Suprapubic skin (tissue), 4 donors: Measurements from ENCODE around the gene BANP.

Experiments
- EP300 ChIP-seq: sonication (generic); formaldehyde crosslinking; IDR thresholded peaks from one replicate; pipeline ENCODE4 v1.6.1; 2017; ENCODE audit warnings: antibody characterized with exemption
- POLR2A ChIP-seq, 2 donors: fragments of 450-650 bp; IDR thresholded peaks; one replicate each; pipeline ENCODE4 v1.6.1; 2017; ENCODE audit warnings: antibody characterized with exemption in 2 of 2, mild to moderate bottlenecking in 2 of 2, moderate library complexity in 2 of 2
- POLR2AphosphoS5 ChIP-seq, 3 donors: sonication (generic); formaldehyde crosslinking; IDR thresholded peaks; one replicate each; pipeline ENCODE4 v1.6.1; 2017; ENCODE audit warnings: antibody characterized with exemption in 3 of 3
- TF ChIP-seq, protein P1 (sequence below), 2 donors: fragments of 200-600 bp in 1 of 2; fragments of 450-650 bp in 1 of 2; sonication (generic) in 1 of 2; IDR thresholded peaks; one replicate each; pipeline ENCODE4 v1.5.1; 2016 to 2019; ENCODE audit warnings: antibody characterized with exemption in 2 of 2, mild to moderate bottlenecking in 1 of 2, moderate library complexity in 1 of 2

GRCh38 chr16:88076211-88076931 lies 125.1 kb downstream of the BANP start:
- TF ChIP-seq, protein P1, sequence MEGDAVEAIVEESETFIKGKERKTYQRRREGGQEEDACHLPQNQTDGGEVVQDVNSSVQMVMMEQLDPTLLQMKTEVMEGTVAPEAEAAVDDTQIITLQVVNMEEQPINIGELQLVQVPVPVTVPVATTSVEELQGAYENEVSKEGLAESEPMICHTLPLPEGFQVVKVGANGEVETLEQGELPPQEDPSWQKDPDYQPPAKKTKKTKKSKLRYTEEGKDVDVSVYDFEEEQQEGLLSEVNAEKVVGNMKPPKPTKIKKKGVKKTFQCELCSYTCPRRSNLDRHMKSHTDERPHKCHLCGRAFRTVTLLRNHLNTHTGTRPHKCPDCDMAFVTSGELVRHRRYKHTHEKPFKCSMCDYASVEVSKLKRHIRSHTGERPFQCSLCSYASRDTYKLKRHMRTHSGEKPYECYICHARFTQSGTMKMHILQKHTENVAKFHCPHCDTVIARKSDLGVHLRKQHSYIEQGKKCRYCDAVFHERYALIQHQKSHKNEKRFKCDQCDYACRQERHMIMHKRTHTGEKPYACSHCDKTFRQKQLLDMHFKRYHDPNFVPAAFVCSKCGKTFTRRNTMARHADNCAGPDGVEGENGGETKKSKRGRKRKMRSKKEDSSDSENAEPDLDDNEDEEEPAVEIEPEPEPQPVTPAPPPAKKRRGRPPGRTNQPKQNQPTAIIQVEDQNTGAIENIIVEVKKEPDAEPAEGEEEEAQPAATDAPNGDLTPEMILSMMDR (IDR thresholded peaks at IDR 0.05): no peak
- TF ChIP-seq POLR2A (IDR thresholded peaks at IDR 0.05): no peak
- no peak for TF ChIP-seq POLR2AphosphoS5 (IDR thresholded peaks at IDR 0.05)
- TF ChIP-seq EP300: no peak
